GM12878 (cell line): ENCODE results near the gene TOM1L2. TPM values are rescaled to one million over a fixed set of nuclear protein-coding genes. Genes with fewer than 3 reads are reported as not detected.

Experiments used
- ATF2 ChIP-seq: IDR thresholded peaks from 2 replicates; pipeline ENCODE4 v1.6.1; 2012; ENCODE audit warnings: low read length, inconsistent platforms
- ATF7 ChIP-seq: fragments of 450-650 bp; IDR thresholded peaks from 2 replicates; pipeline ENCODE4 v1.6.1; 2016; ENCODE audit warnings: low read depth, mild to moderate bottlenecking
- BCL11A ChIP-seq: IDR thresholded peaks from 2 replicates; pipeline ENCODE4 v1.6.1; 2011; ENCODE audit warnings: low read depth, low read length
- CBX3 ChIP-seq: fragments of 200-600 bp; sonication (generic); IDR thresholded peaks from 2 replicates; pipeline ENCODE4 v1.6.1; 2016; ENCODE audit warnings: low read depth, borderline replicate concordance
- CHD2 ChIP-seq: IDR thresholded peaks from 2 replicates; pipeline ENCODE4 v1.6.1; 2011; ENCODE audit warnings: low read depth, low read length, improper control_type of control experiment, borderline replicate concordance
- CTCF ChIP-seq, 3 experiments: IDR thresholded peaks in 2 of 3; conservative IDR thresholded peaks in 1 of 3; 2 replicates each; pipeline ENCODE4 v1.5.1; 2011; ENCODE audit warnings: low read depth in 3 of 3, low read length in 3 of 3, mild to moderate bottlenecking in 3 of 3, control low read depth in 2 of 3, moderate library complexity in 2 of 3, inconsistent platforms in 1 of 3, mixed read lengths in 1 of 3; ENCODE audit not compliant: control insufficient read depth in 2 of 3, insufficient read depth in 1 of 3; ENCODE audit errors: extremely low read depth in 1 of 3
- E2F8 ChIP-seq: fragments of 450-650 bp; IDR thresholded peaks from 2 replicates; pipeline ENCODE4 v1.6.1; 2018; ENCODE audit warnings: mild to moderate bottlenecking, low read depth, moderate library complexity; ENCODE audit not compliant: partially characterized antibody
- EZH2 ChIP-seq: IDR thresholded peaks from 2 replicates; pipeline ENCODE4 v1.6.1; 2012; ENCODE audit warnings: low read depth, mild to moderate bottlenecking, control low read depth, inconsistent platforms, low read length, borderline replicate concordance; ENCODE audit not compliant: control insufficient read depth
- HDGF ChIP-seq: fragments of 450-650 bp; IDR thresholded peaks from 2 replicates; pipeline ENCODE4 v1.6.1; 2016; ENCODE audit warnings: antibody characterized with exemption
- LARP7 ChIP-seq: fragments of 450-650 bp; IDR thresholded peaks from 2 replicates; pipeline ENCODE4 v1.6.1; 2017; ENCODE audit warnings: mild to moderate bottlenecking
- MAX ChIP-seq: IDR thresholded peaks from 2 replicates; pipeline ENCODE4 v1.6.1; 2012; ENCODE audit warnings: low read depth, low read length, improper control_type of control experiment
- MTA2 ChIP-seq: fragments of 450-650 bp; IDR thresholded peaks from 2 replicates; pipeline ENCODE4 v1.6.1; 2016; ENCODE audit warnings: low read depth, mild to moderate bottlenecking, moderate library complexity
- NRF1 ChIP-seq: conservative IDR thresholded peaks from 2 replicates; pipeline ENCODE4 v1.6.1; 2011; ENCODE audit warnings: mild to moderate bottlenecking, low read depth, low read length, improper control_type of control experiment
- PBX3 ChIP-seq: IDR thresholded peaks from 2 replicates; pipeline ENCODE4 v1.6.1; 2011; ENCODE audit warnings: mild to moderate bottlenecking, low read depth, low read length, moderate library complexity; ENCODE audit not compliant: insufficient replicate concordance
- SIX5 ChIP-seq: IDR thresholded peaks from 2 replicates; pipeline ENCODE4 v1.6.1; 2011; ENCODE audit warnings: mild to moderate bottlenecking, low read depth, low read length, moderate library complexity; ENCODE audit not compliant: severe bottlenecking
- SMC3 ChIP-seq: IDR thresholded peaks from 2 replicates; pipeline ENCODE4 v1.6.1; 2011; ENCODE audit warnings: low read length, improper control_type of control experiment, borderline replicate concordance
- SREBF2 ChIP-seq: IDR thresholded peaks from 2 replicates; pipeline ENCODE4 v1.6.1; 2012; ENCODE audit warnings: mild to moderate bottlenecking, low read length
- ZNF217 ChIP-seq: fragments of 450-650 bp; IDR thresholded peaks from 2 replicates; pipeline ENCODE4 v1.6.1; 2017; ENCODE audit warnings: antibody characterized with exemption, mild to moderate bottlenecking
- ZNF24 ChIP-seq: fragments of 450-650 bp; IDR thresholded peaks from 2 replicates; pipeline ENCODE4 v1.6.1; 2017; ENCODE audit warnings: antibody characterized with exemption, mild to moderate bottlenecking
- polyA plus RNA-seq, 11 experiments: library from polyadenylated mRNA; depleted of rRNA in 4 of 11; unstranded in 6 of 11; stranded (reverse) in 5 of 11; fragments of >200 nt; fragmentation: Nextera tagmentation in 4 of 11; fragmentation: Illumina TruSeq in 1 of 11; extraction: Ambion mirVana in 4 of 11; extraction: Trizol in 1 of 11; gene quantifications; 1 replicate in 1 of 11; 2 replicates in 10 of 11; pipeline versions ENCODE4 v1.2.1 to v1.2.3, GENCODE V29; 2011 to 2016; ENCODE audit warnings: inconsistent platforms in 2 of 11, missing spikeins in 2 of 11, low read depth in 1 of 11
- total RNA-seq, 4 experiments: library from RNA; depleted of rRNA in 3 of 4; stranded (reverse); fragments of >200 nt in 3 of 4; fragmentation: Illumina TruSeq in 1 of 4; extraction: Trizol in 1 of 4; gene quantifications; 2 replicates each; pipeline versions ENCODE4 v1.2.1 to v1.2.3, GENCODE V29; 2013 to 2021

TOM1L2 gene
- total and polyA plus RNA-seq, 10 of the 15 experiments (the other 5 are each of a cell fraction or from before 2014, with no cell fraction given), result 0.19 to 19.2 (median 8.1) TPM

- TF ChIP-seq MAX (peak; percentile 85), CHD2 (peak; percentile 90; the same call in 1 of the 2 replicates), CBX3 (no peak), SREBF2 (no peak), EZH2 (no peak), SMC3 (0 out of 2 replicates have a peak, but pooled peaks have one; percentile 1), ATF7 (no peak), ZNF217 (no peak), HDGF (peak; percentile 50; the same call in 1 of the 2 replicates), ATF2 (no peak), MTA2 (no peak), SIX5 (no peak), LARP7 (no peak), BCL11A (no peak), PBX3 (no peak), E2F8 (no peak), NRF1 (no peak), ZNF24 (no peak), CTCF (IDR thresholded peaks at IDR 0.05 in 2 of 3, conservative IDR thresholded peaks at IDR 0.05 in 1 of 3; ENCODE audit: control insufficient read depth in 2 of 3, extremely low read depth in 1 of 3, insufficient read depth in 1 of 3, low read depth in 3 of 3, low read length in 3 of 3) (no peak)
Measured at GRCh38 chr17:17835415-17836249, 136.6 kb downstream of the TOM1L2 start (continued).
